Motor neuron (in vitro differentiated cells): ENCODE results near the gene SEM1. TPM values are rescaled to one million over a fixed set of nuclear protein-coding genes. Genes with fewer than 3 reads are reported as not detected.
"Not testable (repeated sequence)": the region's sequence is repeated elsewhere in the genome, so short reads cannot be mapped to it uniquely, and the experiment has no call there.

Source experiments
- ATAC-seq, 8 experiments: fragments of 200-7000 bp; cut with Tn5 transposase; replicated peaks in 6 of 8; 2 replicates each; pipeline ENCODE4 v1.8.0; 2021; ENCODE audit warnings: mild to moderate bottlenecking in 8 of 8, moderate library complexity in 8 of 8
- H3K27ac ChIP-seq, 2 donors: fragments of 250-450 bp; sonication (Bioruptor Pico); 2 replicates each; pipeline ENCODE4 v1.9.0; 2021; ENCODE audit warnings: antibody characterized with exemption in 2 of 2, mild to moderate bottlenecking in 2 of 2, moderate library complexity in 1 of 2
- H3K4me1 ChIP-seq, 2 donors: fragments of 250-450 bp; sonication (Bioruptor Pico); replicated peaks in 1 of 2; 2 replicates each; pipeline ENCODE4 v1.6.1; 2021; ENCODE audit warnings: antibody characterized with exemption in 2 of 2, mild to moderate bottlenecking in 2 of 2, moderate library complexity in 1 of 2
- H3K4me3 ChIP-seq, 5 donors: fragments of 250-450 bp; sonication (Bioruptor Pico); 2 replicates each; pipeline ENCODE4 v1.9.0; 2021; ENCODE audit warnings: antibody characterized with exemption in 5 of 5, mild to moderate bottlenecking in 5 of 5, moderate library complexity in 4 of 5
- WGBS, 10 experiments: fragments of 450-650 bp; shearing (Covaris generic); methylation state at CpG; one replicate each; pipeline ENCODE4 v1.0.0; 2022; 5-methylcytosine and 5-hydroxymethylcytosine counted together
- in situ Hi-C, 9 experiments: fragments of 400-800 bp; cut with MboI; loops; one replicate each; pipeline ENCODE4 v1.15.0; 2021; ENCODE audit warnings: low sequenced_read_pairs in 9 of 9, low pct_unique_long_range_greater_than_20kb in 2 of 9; ENCODE audit not compliant: unreplicated experiment in 9 of 9
- total RNA-seq, 8 experiments: library from RNA; unstranded; fragments of 300-600 nt; gene quantifications; 2 replicates each; pipeline versions ENCODE4 v1.2.3 to v1.2.4, GENCODE V29; 2022

The SEM1 gene
- total RNA-seq, 8 experiments from 2014 or later, result 85.8 to 259 (median 217) TPM

DNA sequence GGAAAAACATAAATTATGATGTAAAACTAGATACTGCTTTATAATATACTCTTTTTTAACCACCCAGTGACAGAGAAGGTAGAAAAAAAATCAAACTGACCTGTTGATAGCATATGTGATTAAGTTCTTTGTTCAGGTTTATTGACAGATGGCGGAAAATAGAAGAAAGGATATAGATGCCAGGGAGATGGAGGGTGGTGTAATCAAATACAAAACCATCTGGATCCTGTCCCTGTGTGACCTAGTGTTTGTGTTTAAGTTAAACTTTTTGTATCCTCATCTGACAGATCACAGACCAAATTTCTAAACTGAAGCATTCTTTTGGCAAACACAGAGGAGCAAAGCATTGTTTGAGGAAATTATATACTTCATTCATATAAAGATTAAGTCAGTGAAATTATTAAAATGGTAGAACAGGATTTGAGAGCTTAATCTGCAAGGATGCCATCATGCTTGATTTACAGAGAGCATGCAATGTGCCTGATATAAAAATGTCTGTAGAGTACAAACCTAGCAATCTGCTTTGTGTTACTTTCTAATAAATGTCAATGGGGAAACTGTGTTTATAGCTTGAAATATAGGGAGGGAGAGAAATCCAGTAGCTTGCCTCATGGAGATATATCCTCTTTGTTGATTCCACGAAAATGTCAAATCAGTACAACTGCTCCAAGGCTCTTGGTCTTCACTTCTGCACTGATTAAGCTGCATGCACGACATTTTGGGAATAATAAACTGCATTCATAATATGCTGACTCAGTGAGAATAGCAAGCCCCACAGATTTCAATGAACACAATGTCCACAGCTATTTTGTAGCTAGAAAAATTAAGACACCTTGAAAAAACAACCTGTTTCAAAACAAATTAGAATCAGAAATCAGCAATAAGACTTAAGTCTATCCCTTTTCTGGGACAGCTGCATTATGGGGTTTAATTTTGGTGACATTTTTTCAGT is 39.0 kb downstream of the SEM1 start:
- peaks cover 0 to 5% of the 10 kb centered on the region in 2 donors for H3K4me1 ChIP-seq
- ATAC-seq, result no peak
- no peak overlapping the region for H3K4me3 ChIP-seq
- in situ Hi-C loops, result no loop called here
- 52 to 100% (median 83%) methylated on average over 1 to 3 of the region's 3 CpGs; no CpG with 5 or more reads in 1 of the 10 experiments for WGBS, 10 experiments
- H3K27ac ChIP-seq, result no peak overlapping the region

- Histone ChIP-seq H3K4me1 (no peaks in the 10 kb centered on the region), H3K4me3 (no peak overlapping the region), H3K27ac (no peak overlapping the region)
- no peak for ATAC-seq
- in situ Hi-C loops, result no loop called here
Observed at GRCh38 chr7:96669812-96670211, 39.8 kb downstream of the SEM1 start.

DNA sequence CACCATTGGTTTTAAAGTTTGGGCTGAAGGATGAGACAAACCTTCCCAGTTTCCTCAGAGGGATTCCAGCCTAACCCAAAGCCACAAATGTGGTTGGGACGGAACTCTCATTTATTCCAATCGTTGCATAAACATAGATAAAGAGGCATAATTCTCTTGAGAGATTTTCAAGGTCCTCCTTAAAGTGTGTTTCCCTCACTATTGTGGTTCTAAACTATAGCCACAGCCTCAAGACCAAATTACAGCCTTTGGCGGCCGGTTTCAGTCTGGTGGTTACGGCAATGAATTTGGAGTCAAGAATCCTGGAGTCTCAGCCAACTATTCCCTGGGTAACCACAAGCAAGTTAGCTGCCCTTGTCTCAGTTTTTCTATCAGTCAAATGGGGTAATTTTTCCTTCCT is 42.6 kb downstream of the SEM1 start:
- 86 to 100% (median 94%) methylated on average over 1 to 5 of the region's 5 CpGs; no CpG with 5 or more reads in 3 of the 10 experiments for WGBS, 10 experiments
- H3K27ac ChIP-seq, result no peak overlapping the region
- in situ Hi-C loops, result no loop called here

DNA sequence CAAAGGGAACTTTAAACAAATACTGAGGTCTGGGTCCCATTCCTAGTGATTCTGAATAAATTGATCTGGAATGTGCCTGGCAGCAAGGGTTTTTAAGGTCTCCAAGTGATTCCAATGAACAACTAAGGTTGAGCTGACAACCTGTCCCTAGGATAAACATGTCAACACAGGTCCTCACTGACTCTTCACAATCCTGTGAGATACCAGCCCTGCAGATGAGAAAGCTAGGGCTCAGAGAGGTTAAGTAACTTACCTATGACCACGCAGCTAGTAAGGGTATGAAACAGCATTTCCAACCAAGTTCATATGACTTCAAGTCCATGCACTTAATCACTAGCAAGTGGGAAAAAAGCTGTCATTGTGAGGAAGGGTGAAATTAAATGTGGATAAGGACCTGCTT is 44.0 kb downstream of the SEM1 start:
- H3K27ac ChIP-seq, result no peak overlapping the region
- WGBS, 10 experiments, result 100% methylated on average over 1 of the region's 1 CpG; no CpG with 5 or more reads in 7 of the 10 experiments
- H3K4me3 ChIP-seq, result no peak overlapping the region
- in situ Hi-C loops, result no loop called here
- no peaks in the 10 kb centered on the region for H3K4me1 ChIP-seq
- ATAC-seq, result no peak

More for the DNA sequence above, 42.6 kb downstream of the SEM1 start:
- no peak for ATAC-seq
- H3K4me3 ChIP-seq, result no peak overlapping the region
- H3K4me1 ChIP-seq, result no peaks in the 10 kb centered on the region

GRCh38 chr7:96664793-96665192 is 44.9 kb downstream of the SEM1 start:
- Histone ChIP-seq H3K27ac (no peak overlapping the region), H3K4me3 (no peak overlapping the region), H3K4me1 (no peaks in the 10 kb centered on the region)
- in situ Hi-C loops, result no loop called here
- WGBS, 10 experiments, result 40 to 89% (median 79%) methylated on average over 1 to 2 of the region's 2 CpGs; no CpG with 5 or more reads in 5 of the 10 experiments
- ATAC-seq, result no peak

GRCh38 chr7:96663871-96664445 is 45.7 kb downstream of the SEM1 start:
- no peak for ATAC-seq
- 33 to 81% (median 62%) methylated on average over 1 to 3 of the region's 3 CpGs; no CpG with 5 or more reads in 1 of the 10 experiments for WGBS, 10 experiments
- in situ Hi-C loops, result no loop called here

DNA sequence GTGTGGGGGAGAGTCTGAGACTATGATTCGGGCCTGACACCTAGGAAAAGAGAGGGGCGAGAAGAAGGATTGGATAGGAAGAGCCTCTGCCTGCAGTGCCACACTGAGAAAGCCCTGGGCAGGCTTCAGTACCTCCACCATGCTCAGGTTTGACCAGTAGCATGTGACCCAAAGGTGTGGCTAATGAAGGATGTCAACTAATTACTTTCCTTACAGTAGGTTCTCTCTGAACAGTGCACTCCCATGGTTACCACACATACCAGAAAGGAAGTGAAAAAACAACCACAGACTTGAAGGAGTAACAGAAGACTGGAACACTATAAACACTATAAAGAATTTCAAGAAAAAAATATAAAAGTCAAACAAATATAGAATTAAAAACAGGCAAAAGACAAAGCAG is 46.2 kb downstream of the SEM1 start:
- 80 to 100% (median 94%) methylated on average over 1 to 2 of the region's 2 CpGs; no CpG with 5 or more reads in 3 of the 10 experiments for WGBS, 10 experiments
- in situ Hi-C loops, result no loop called here
- Histone ChIP-seq H3K4me1 (no peaks in the 10 kb centered on the region), H3K4me3 (no peak overlapping the region), H3K27ac (no peak overlapping the region)
- ATAC-seq, result no peak

More at GRCh38 chr7:96663871-96664445, 45.7 kb downstream of the SEM1 start:
- Histone ChIP-seq H3K4me1 (no peaks in the 10 kb centered on the region), H3K4me3 (no peak overlapping the region), H3K27ac (no peak overlapping the region)

GRCh38 chr7:96662151-96662550 is 47.5 kb downstream of the SEM1 start:
- 71 to 100% (median 95%) methylated on average over 1 to 3 of the region's 3 CpGs; no CpG with 5 or more reads in 2 of the 10 experiments for WGBS, 10 experiments
- in situ Hi-C loops, result not testable (repeated sequence)

DNA sequence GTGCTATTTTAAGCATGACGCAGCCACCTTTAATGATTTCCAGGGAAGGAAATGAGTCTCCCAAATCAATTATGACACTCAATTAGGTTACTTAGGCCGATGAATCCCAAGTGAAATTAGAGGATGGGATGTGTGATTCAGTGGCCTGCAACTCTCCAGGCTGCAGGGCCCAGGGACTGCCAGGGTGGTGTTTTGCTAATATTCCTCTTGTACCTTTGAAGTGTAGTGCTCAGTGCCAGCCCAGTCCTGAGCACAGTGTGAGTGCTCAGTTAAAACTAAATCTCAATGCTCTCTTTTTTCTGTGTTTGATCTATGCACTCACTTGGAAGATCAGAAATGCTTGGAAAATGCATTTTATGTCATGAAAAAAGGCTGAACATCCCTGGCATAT is 51.6 kb downstream of the SEM1 start:
- in situ Hi-C loops, result no loop called here
- Histone ChIP-seq H3K4me1 (no peaks in the 10 kb centered on the region), H3K4me3 (no peak overlapping the region), H3K27ac (no peak overlapping the region)
- ATAC-seq, result no peak
- 33 to 100% (median 83%) methylated on average over 1 of the region's 2 CpGs; no CpG with 5 or more reads in 7 of the 10 experiments for WGBS, 10 experiments

More at GRCh38 chr7:96662151-96662550, 47.5 kb downstream of the SEM1 start:
- H3K27ac ChIP-seq, ATAC-seq, H3K4me1 ChIP-seq, H3K4me3 ChIP-seq: not testable (repeated sequence)

DNA sequence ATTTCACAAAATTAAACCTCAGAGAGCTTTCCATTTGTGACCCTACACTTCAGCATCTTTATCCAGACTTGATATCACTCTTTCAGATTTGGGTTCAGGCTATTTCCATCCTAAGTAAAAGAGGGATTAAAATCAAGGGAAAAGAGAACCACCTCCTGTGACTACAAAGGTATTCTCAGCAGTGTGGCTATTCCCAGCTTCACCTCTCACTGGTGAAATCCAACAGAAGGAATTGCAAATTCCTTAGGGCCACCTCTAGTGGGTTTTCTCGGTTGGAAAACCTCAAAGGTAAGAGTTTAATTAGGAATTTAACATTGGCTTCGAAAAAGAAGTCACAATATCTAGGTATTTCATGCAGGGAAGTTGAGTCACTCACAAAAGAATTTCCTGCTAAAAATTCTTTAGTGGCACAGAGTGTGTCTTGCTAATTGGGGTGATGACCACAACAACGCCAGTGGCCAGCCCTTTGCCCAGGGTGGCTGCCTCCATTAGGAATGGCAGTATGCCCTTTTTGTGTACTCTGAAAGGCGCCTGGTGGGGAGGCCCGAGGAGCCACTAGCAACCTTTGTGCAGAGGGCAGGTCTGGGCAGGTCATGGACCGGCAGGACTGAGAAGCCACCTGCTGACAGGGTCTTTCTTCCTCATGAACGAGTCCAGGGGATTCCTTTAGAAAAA is 52.2 kb downstream of the SEM1 start:
- Histone ChIP-seq H3K4me3 (no peak overlapping the region), H3K4me1 (no peaks in the 10 kb centered on the region), H3K27ac (no peak overlapping the region)
- in situ Hi-C loops, result no loop called here
- ATAC-seq, result no peak
- WGBS, 10 experiments, result 17 to 77% (median 50%) methylated on average over 1 to 4 of the region's 7 CpGs; no CpG with 5 or more reads in 3 of the 10 experiments

DNA sequence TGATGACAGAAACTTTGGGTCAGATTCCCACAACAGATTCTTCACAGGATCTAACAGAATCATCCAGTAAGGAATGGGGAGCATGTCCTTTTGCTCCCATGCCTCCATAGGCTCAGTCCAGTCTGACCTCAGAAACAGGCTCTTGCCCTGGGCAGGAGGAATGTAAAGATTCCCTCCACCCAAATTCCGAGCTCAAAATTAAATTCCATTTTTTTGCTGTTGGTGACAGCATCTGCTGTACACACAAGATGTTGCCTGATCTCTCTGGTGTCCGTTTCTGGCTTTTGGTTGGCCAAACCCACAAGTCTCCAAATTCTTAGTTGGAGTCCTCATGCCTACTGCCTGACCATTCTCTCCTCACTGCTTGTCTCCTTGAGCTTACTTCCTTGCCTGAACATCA is 53.7 kb downstream of the SEM1 start:
- ATAC-seq, result no peak
- no peak overlapping the region for H3K4me3 ChIP-seq
- H3K27ac ChIP-seq, result no peak overlapping the region
- H3K4me1 ChIP-seq, result no peaks in the 10 kb centered on the region
- WGBS, 10 experiments, result 20 to 100% (median 83%) methylated on average over 1 to 2 of the region's 2 CpGs; no CpG with 5 or more reads in 3 of the 10 experiments
- in situ Hi-C loops, result no loop called here

- WGBS, 10 experiments, result 50 to 100% (median 100%) methylated on average over 1 to 3 of the region's 4 CpGs; no CpG with 5 or more reads in 5 of the 10 experiments
- in situ Hi-C loops, result no loop called here
- no peak overlapping the region for H3K27ac ChIP-seq
- H3K4me3 ChIP-seq, result no peak overlapping the region
- ATAC-seq, result no peak
- H3K4me1 ChIP-seq, result no peaks in the 10 kb centered on the region
Observed at GRCh38 chr7:96654630-96655188, 54.9 kb downstream of the SEM1 start.

DNA sequence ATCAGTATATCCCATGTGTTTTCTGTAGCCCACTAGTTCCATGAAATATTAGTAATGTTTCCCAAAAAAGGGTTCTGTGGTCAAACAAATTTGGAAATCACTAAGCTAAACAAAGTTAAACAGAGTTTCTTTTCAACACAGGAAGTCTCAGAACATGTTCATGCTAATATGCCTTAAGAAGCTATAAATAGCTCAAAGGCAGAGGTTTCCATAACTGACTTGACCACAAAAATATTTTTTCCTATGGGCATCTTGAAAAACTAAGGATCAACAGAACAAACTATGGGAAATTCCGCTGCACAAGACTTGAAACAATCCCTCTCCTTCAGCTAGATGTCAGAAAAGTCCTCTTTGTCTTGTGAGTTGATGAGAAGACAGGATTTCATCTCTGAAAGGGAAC is 59.7 kb downstream of the SEM1 start:
- no peak for ATAC-seq
- 33 to 100% (median 100%) methylated on average over 1 of the region's 1 CpG; no CpG with 5 or more reads in 4 of the 10 experiments for WGBS, 10 experiments
- H3K4me1 ChIP-seq, result no peaks in the 10 kb centered on the region
- in situ Hi-C loops, result no loop called here
- H3K27ac ChIP-seq, result no peak overlapping the region
- H3K4me3 ChIP-seq, result no peak overlapping the region
